Prostate gland (tissue), 2 donors: ENCODE measurements around the gene CTDP1.
A peak's percentile ranks its signal among the peaks of the same experiment; 100 is the strongest.

Source experiments
- POLR2AphosphoS5 ChIP-seq: sonication (generic); formaldehyde crosslinking; IDR thresholded peaks from one replicate; pipeline ENCODE4 v1.6.1; 2017; ENCODE audit warnings: antibody characterized with exemption
- TF ChIP-seq, protein P1 (sequence below), 4 experiments: fragments of 200-600 bp in 2 of 4; fragments of 450-650 bp in 2 of 4; sonication (generic) in 2 of 4; IDR thresholded peaks; 1 replicate in 3 of 4; 2 replicates in 1 of 4; pipeline ENCODE4 v1.5.1; 2016 to 2019; ENCODE audit warnings: antibody characterized with exemption in 4 of 4, mild to moderate bottlenecking in 2 of 4, moderate library complexity in 2 of 4

DNA sequence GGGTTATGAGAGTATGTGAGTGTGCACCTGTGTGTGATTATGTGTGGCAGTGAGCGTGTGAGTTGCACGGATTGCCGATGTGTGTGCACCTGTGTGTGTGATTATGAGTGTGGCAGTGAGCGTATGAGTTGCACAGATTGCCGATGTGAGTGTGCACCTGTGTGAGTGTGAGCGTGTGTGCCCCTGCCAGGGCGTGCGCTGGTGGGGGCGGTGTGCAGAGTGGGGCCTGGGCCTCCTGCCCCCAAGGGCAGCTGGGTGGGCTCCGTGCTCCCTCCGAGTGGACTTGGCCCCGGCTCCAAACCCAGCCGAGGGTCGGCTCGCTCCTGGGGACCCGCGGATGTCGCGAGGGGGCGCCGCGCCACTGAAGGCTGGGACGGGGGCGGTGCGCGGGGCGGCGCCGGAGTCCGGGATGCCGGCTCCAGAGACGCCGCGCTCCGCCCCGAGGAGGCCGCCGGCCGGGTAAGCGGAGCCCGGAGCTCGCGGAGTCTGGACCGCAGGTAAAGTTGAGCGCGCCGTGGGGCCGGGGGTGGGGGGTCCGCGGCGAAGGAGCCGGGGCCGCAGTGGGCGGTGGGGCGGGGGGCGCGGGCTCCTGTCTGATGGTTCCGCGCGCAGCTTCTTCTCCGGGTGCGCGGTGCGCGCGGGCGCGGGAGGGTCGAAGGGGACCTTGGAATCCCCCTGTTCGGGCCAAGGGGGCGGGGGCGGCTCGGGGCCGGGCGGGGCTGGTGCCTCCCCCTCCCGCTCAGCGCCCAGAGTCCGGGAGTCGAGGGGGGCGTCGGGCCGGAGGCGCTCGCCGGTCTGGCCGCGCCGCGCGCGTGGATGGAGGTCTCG, 118.1 kb downstream of the CTDP1 start, which contains the start of gene KCNG2:
- no peak for TF ChIP-seq POLR2AphosphoS5
- TF ChIP-seq, protein P1, sequence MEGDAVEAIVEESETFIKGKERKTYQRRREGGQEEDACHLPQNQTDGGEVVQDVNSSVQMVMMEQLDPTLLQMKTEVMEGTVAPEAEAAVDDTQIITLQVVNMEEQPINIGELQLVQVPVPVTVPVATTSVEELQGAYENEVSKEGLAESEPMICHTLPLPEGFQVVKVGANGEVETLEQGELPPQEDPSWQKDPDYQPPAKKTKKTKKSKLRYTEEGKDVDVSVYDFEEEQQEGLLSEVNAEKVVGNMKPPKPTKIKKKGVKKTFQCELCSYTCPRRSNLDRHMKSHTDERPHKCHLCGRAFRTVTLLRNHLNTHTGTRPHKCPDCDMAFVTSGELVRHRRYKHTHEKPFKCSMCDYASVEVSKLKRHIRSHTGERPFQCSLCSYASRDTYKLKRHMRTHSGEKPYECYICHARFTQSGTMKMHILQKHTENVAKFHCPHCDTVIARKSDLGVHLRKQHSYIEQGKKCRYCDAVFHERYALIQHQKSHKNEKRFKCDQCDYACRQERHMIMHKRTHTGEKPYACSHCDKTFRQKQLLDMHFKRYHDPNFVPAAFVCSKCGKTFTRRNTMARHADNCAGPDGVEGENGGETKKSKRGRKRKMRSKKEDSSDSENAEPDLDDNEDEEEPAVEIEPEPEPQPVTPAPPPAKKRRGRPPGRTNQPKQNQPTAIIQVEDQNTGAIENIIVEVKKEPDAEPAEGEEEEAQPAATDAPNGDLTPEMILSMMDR (IDR thresholded peaks at IDR 0.05), result peak in 3 of 4 experiments; percentile 8 to 36 (median 32)
